ENCODE data around the gene EFNA1. TPM values are rescaled to one million over a fixed set of nuclear protein-coding genes. Genes with fewer than 3 reads are reported as not detected.

EFNA1 gene
- total RNA-seq, 1 experiment from 2014 or later: 35.7 TPM

DNA sequence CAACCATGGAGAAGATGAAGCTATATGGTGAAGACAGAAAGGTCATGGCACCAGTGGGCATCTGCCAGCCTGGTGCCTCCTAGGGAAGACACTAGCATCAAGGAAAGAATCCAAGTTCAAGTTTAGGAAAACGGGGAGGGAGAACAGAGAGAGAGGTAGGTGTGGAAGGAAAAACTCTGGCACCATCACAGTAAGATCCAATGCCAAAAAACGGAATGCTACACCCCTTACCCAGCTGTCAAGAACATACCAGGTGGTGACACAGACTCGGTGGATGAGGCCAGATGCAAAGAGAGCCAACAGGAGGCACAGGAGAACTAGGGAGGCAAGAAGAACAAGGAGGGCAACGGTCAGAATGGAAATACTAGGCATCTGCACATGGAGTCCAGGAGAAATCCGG lies 41.9 kb downstream of the EFNA1 start:
- POLR2A ChIA-PET (ENCODE audit: unreplicated experiment): no interaction called here
- no TSS peak for BruUV-seq (replicated peaks)
- CTCF ChIA-PET: interaction anchor here (0.7 kb wide), 2 partner anchors 74 to 78 kb away, joined by 3 read pairs; no protein-coding TSS in a partner anchor

DNA sequence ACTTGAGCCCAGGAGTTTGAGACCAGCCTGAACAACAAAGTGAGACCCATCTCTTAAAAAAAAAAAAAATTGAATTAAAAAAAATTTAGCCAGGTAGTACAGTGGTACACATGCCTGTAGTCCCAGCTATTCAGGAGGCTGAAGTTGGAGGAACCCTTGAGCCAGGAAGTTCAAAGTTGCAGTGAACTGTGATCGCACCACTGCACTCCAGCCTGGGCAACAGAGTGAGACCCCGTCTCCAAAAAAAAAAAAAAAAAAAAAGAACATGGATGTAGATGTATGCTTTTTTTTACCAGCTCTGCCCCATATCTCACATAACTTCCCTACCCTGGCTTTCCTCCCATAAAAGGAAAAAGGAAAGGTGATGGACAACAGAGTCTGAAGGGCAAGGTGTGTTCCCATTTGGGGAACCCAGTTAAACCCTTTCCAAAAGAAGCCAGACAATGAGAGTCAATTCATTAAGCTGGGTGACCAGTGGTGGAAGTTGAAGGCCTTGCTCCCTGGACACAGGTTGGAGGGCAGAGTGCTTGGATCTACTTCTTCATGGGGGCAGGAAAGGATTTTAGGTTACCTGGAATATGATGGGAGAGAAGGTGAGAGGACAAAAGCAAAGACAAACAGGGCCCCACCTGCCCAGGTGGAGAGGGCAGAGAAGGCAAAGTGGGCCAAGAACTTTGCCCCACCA lies 42.6 kb downstream of the EFNA1 start:
- BruUV-seq (replicated peaks): TSS peak; percentile 3
- no peaks in the 10 kb centered on the region; the same call in 1 of the 2 replicates for H3K36me3 ChIP-seq (ENCODE audit: low read depth)
- intact Hi-C loops (cut with micrococcal nuclease; ENCODE audit: unreplicated experiment): no loop called here
- peaks cover 14% of the 10 kb centered on the region; the same call in 1 of the 2 replicates for H3F3A ChIP-seq (ENCODE audit: insufficient read depth, low read depth)
- H3K9me2 ChIP-seq (ENCODE audit: insufficient read depth): no peaks in the 10 kb centered on the region
- no peaks in the 10 kb centered on the region for H3K9me3 ChIP-seq (ENCODE audit: insufficient read depth, low read depth)
- CTCF ChIA-PET: no interaction called here
- H3K27ac ChIP-seq: no peak overlapping the region
- TF ChIP-seq, protein P1, sequence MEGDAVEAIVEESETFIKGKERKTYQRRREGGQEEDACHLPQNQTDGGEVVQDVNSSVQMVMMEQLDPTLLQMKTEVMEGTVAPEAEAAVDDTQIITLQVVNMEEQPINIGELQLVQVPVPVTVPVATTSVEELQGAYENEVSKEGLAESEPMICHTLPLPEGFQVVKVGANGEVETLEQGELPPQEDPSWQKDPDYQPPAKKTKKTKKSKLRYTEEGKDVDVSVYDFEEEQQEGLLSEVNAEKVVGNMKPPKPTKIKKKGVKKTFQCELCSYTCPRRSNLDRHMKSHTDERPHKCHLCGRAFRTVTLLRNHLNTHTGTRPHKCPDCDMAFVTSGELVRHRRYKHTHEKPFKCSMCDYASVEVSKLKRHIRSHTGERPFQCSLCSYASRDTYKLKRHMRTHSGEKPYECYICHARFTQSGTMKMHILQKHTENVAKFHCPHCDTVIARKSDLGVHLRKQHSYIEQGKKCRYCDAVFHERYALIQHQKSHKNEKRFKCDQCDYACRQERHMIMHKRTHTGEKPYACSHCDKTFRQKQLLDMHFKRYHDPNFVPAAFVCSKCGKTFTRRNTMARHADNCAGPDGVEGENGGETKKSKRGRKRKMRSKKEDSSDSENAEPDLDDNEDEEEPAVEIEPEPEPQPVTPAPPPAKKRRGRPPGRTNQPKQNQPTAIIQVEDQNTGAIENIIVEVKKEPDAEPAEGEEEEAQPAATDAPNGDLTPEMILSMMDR (conservative IDR thresholded peaks at IDR 0.05): no peak
- no peak for TF ChIP-seq EZH2 (IDR thresholded peaks at IDR 0.05; ENCODE audit: low read depth)
- no peak for DNase-seq
- no peaks in the 10 kb centered on the region for H3K27me3 ChIP-seq (ENCODE audit: insufficient read depth, low read depth)
- H3K4me1 ChIP-seq (replicated peaks; ENCODE audit: insufficient read depth): peaks cover 21% of the 10 kb centered on the region
- no peak overlapping the region for H3K4me2 ChIP-seq
- no peak overlapping the region for H2AFZ ChIP-seq
- H3K79me2 ChIP-seq (ENCODE audit: low read depth): peaks cover 17% of the 10 kb centered on the region
- POLR2A ChIA-PET (ENCODE audit: unreplicated experiment): no interaction called here
- H3K4me3 ChIP-seq: no peak overlapping the region
- 0 out of 2 replicates have a peak, but pooled peaks cover 5% of the 10 kb centered on the region for H4K20me1 ChIP-seq (ENCODE audit: insufficient read depth)

More for the DNA sequence above, 41.9 kb downstream of the EFNA1 start:
- H3K27ac ChIP-seq: no peak overlapping the region
- DNase-seq: no peak
- no peaks in the 10 kb centered on the region for H3K9me3 ChIP-seq (ENCODE audit: insufficient read depth, low read depth)
- no peak overlapping the region for H2AFZ ChIP-seq
- no peaks in the 10 kb centered on the region; the same call in 1 of the 2 replicates for H3K36me3 ChIP-seq (ENCODE audit: low read depth)
- peaks cover 17% of the 10 kb centered on the region for H3K79me2 ChIP-seq (ENCODE audit: low read depth)
- peaks cover 14% of the 10 kb centered on the region; the same call in 1 of the 2 replicates for H3F3A ChIP-seq (ENCODE audit: insufficient read depth, low read depth)
- no peaks in the 10 kb centered on the region for H3K27me3 ChIP-seq (ENCODE audit: insufficient read depth, low read depth)
- H4K20me1 ChIP-seq (ENCODE audit: insufficient read depth): 0 out of 2 replicates have a peak, but pooled peaks cover 5% of the 10 kb centered on the region
- H3K4me1 ChIP-seq (replicated peaks; ENCODE audit: insufficient read depth): peaks cover 21% of the 10 kb centered on the region
- H3K4me2 ChIP-seq: no peak overlapping the region
- no peak overlapping the region for H3K4me3 ChIP-seq
- TF ChIP-seq, protein P1 (conservative IDR thresholded peaks at IDR 0.05): no peak
- TF ChIP-seq EZH2 (IDR thresholded peaks at IDR 0.05; ENCODE audit: low read depth): no peak
- intact Hi-C loops (cut with micrococcal nuclease; ENCODE audit: unreplicated experiment): no loop called here
- H3K9me2 ChIP-seq (ENCODE audit: insufficient read depth): no peaks in the 10 kb centered on the region

DNA sequence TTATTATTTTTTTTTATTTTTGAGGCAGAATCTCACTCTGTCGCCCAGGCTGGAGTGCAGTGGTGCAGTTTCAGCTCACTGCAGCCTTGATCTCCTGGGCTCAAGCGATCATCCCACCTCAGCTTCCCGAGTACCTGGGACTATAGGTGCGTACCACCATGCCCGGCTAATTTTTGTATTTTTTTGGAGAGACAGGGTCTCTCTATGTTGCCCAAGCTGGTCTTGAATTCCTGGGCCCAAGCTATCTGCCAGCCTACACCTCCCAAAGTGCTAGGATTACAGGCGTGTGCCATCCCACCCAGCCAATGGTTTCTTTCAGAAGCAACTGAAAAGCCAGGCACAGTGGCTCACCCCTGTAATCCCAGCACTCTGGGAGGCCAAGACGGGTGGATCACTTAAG lies 43.1 kb downstream of the EFNA1 start:
- peaks cover 18% of the 10 kb centered on the region; the same call in 1 of the 2 replicates for H3F3A ChIP-seq (ENCODE audit: insufficient read depth, low read depth)
- H2AFZ ChIP-seq: no peak overlapping the region
- H3K4me3 ChIP-seq: no peak overlapping the region
- ChIA-PET CTCF (interaction anchor here (0.7 kb wide), 1 partner anchor 81 kb away, joined by 5 read pairs; no protein-coding TSS in a partner anchor), POLR2A (ENCODE audit: unreplicated experiment) (no interaction called here)
- intact Hi-C loops (cut with micrococcal nuclease; ENCODE audit: unreplicated experiment): no loop called here
- no peaks in the 10 kb centered on the region for H3K9me3 ChIP-seq (ENCODE audit: insufficient read depth, low read depth)
- TF ChIP-seq, protein P1 (conservative IDR thresholded peaks at IDR 0.05): no peak
- no peak for TF ChIP-seq EZH2 (IDR thresholded peaks at IDR 0.05; ENCODE audit: low read depth)
- H3K4me2 ChIP-seq: no peak overlapping the region
- H3K9me2 ChIP-seq (ENCODE audit: insufficient read depth): no peaks in the 10 kb centered on the region
- BruUV-seq (replicated peaks): no TSS peak
- no peak for DNase-seq
- H3K36me3 ChIP-seq (ENCODE audit: low read depth): no peaks in the 10 kb centered on the region; the same call in 1 of the 2 replicates
- peaks cover 17% of the 10 kb centered on the region for H3K79me2 ChIP-seq (ENCODE audit: low read depth)
- no peaks in the 10 kb centered on the region for H3K27me3 ChIP-seq (ENCODE audit: insufficient read depth, low read depth)
- H3K27ac ChIP-seq: no peak overlapping the region
- H4K20me1 ChIP-seq (ENCODE audit: insufficient read depth): 0 out of 2 replicates have a peak, but pooled peaks cover 5% of the 10 kb centered on the region
- H3K4me1 ChIP-seq (replicated peaks; ENCODE audit: insufficient read depth): peaks cover 21% of the 10 kb centered on the region

Measured in PC-9 (cell line).